Endothelial cell of umbilical vein (primary cell): ENCODE results near the gene NFATC1. TPM values are rescaled to one million over a fixed set of nuclear protein-coding genes. Genes with fewer than 3 reads are reported as not detected.

Source experiments
- BruUV-seq: library from RNA; stranded (reverse); fragments of 400-500 nt; replicated peaks from 2 replicates; lab custom pipeline; 2021; lab: Mats Ljungman, UMichigan
- CTCF ChIA-PET: fragments of 300-600, 350-600 bp; sonication (Branson Sonifier 250); formaldehyde crosslinking; loops from one replicate; lab custom pipeline; 2021; ENCODE audit warnings: antibody characterized with exemption, inconsistent platforms; lab: Charles Lee
- POLR2A ChIA-PET: fragments of 300-600, 350-600 bp; sonication (Branson Sonifier 250); formaldehyde crosslinking; loops from one replicate; lab custom pipeline; 2021; ENCODE audit warnings: antibody characterized with exemption, inconsistent platforms; lab: Charles Lee
- DNase-seq: peaks from one replicate; pipeline ENCODE4 v3.0.0-alpha.2; 2011; ENCODE audit warnings: low read depth, low spot score
- FAIRE-seq: peaks from 2 replicates; lab custom pipeline; 2011; peaks lifted over from hg19 to GRCh38; lab: Jason Lieb, UNC
- H2AFZ ChIP-seq: 2 replicates; pipeline ENCODE4 v1.6.0; 2012; ENCODE audit warnings: low read depth, low read length, control low read depth, inconsistent platforms
- H3K27ac ChIP-seq: 2 replicates; pipeline ENCODE4 v1.5.1; 2011; ENCODE audit warnings: low read depth, mild to moderate bottlenecking, control low read depth, low read length, moderate library complexity; ENCODE audit not compliant: insufficient read depth
- H3K27me3 ChIP-seq, 2 experiments: 2 replicates each; pipeline versions ENCODE4 v1.6.0 to v1.6.1; 2011; ENCODE audit warnings: low read length in 2 of 2, mixed read lengths in 1 of 2; ENCODE audit not compliant: control insufficient read depth in 2 of 2, insufficient read depth in 2 of 2
- H3K36me3 ChIP-seq, 2 experiments: 2 replicates in 1 of 2; 3 replicates in 1 of 2; pipeline ENCODE4 v1.5.1; 2011; ENCODE audit warnings: low read length in 2 of 2, mild to moderate bottlenecking in 1 of 2, moderate library complexity in 1 of 2; ENCODE audit not compliant: control insufficient read depth in 2 of 2, insufficient read depth in 2 of 2; ENCODE audit errors: extremely low read depth in 1 of 2
- H3K4me1 ChIP-seq: 3 replicates; pipeline ENCODE4 v1.5.1; 2011; ENCODE audit warnings: mild to moderate bottlenecking, low read length; ENCODE audit not compliant: control insufficient read depth, insufficient read depth; ENCODE audit errors: extremely low read depth
- H3K4me2 ChIP-seq: 2 replicates; pipeline ENCODE4 v1.6.1; 2011; ENCODE audit warnings: low read length, control low read depth, mixed read lengths; ENCODE audit not compliant: insufficient read depth
- H3K4me3 ChIP-seq, 3 experiments: fragments of 200-600 bp in 1 of 3; sonication (generic), shearing (Covaris generic) in 1 of 3; replicated peaks in 1 of 3; 2 replicates each; pipeline ENCODE4 v1.5.1; 2011 to 2016; ENCODE audit warnings: control low read depth in 3 of 3, low read length in 3 of 3, mild to moderate bottlenecking in 2 of 3, inconsistent platforms in 1 of 3, low read depth in 1 of 3, moderate library complexity in 1 of 3; ENCODE audit not compliant: insufficient read depth in 1 of 3
- H3K79me2 ChIP-seq: 2 replicates; pipeline ENCODE4 v1.6.0; 2012; ENCODE audit warnings: low read length, inconsistent platforms; ENCODE audit not compliant: control insufficient read depth, insufficient read depth
- H3K9ac ChIP-seq: replicated peaks from 2 replicates; pipeline ENCODE3; 2011; ENCODE audit warnings: low read length, control low read depth; ENCODE audit not compliant: insufficient read depth; ENCODE audit errors: extremely low read depth
- H3K9me1 ChIP-seq: replicated peaks from 3 replicates; pipeline ENCODE4 v1.6.0; 2011; ENCODE audit warnings: mild to moderate bottlenecking, low read length; ENCODE audit not compliant: control insufficient read depth, insufficient read depth; ENCODE audit errors: extremely low read depth
- H3K9me3 ChIP-seq: replicated peaks from 2 replicates; pipeline ENCODE4 v1.5.1; 2012; ENCODE audit warnings: low read length, inconsistent platforms; ENCODE audit not compliant: control insufficient read depth, insufficient read depth
- H4K20me1 ChIP-seq: replicated peaks from 2 replicates; pipeline ENCODE3; 2011; ENCODE audit warnings: mild to moderate bottlenecking, low read length; ENCODE audit not compliant: control insufficient read depth, insufficient read depth; ENCODE audit errors: extremely low read depth
- CTCF ChIP-seq, 2 donors: IDR thresholded peaks; 1 replicate in 1 of 2; 2 replicates in 1 of 2; pipeline ENCODE4 v1.5.1; 2011; ENCODE audit warnings: low read length in 2 of 2, mild to moderate bottlenecking in 2 of 2, moderate library complexity in 2 of 2, control low read depth in 1 of 2, inconsistent platforms in 1 of 2, low read depth in 1 of 2; ENCODE audit not compliant: insufficient read depth in 1 of 2; ENCODE audit errors: extremely low read depth in 1 of 2
- EZH2 ChIP-seq: IDR thresholded peaks from 2 replicates; pipeline ENCODE4 v1.6.1; 2012; ENCODE audit warnings: borderline replicate concordance, low read depth, mild to moderate bottlenecking, moderate library complexity, low read length, inconsistent platforms; ENCODE audit not compliant: severe bottlenecking
- FOS ChIP-seq: IDR thresholded peaks from 2 replicates; pipeline ENCODE4 v1.6.1; 2011; ENCODE audit warnings: mild to moderate bottlenecking, low read length, moderate library complexity, borderline replicate concordance; ENCODE audit not compliant: insufficient read depth
- GATA2 ChIP-seq: IDR thresholded peaks from 2 replicates; pipeline ENCODE4 v1.7.0; 2011; ENCODE audit warnings: low read depth, mild to moderate bottlenecking, moderate library complexity, mixed read lengths, low read length; ENCODE audit not compliant: insufficient read length, insufficient read depth
- JUN ChIP-seq: IDR thresholded peaks from 2 replicates; pipeline ENCODE4 v1.6.1; 2011; ENCODE audit warnings: borderline replicate concordance, low read depth; ENCODE audit not compliant: insufficient read length, insufficient read depth
- MAX ChIP-seq: IDR thresholded peaks from 2 replicates; pipeline ENCODE4 v1.6.1; 2011; ENCODE audit not compliant: insufficient read depth, insufficient read length
- MYC ChIP-seq: IDR thresholded peaks from one replicate; pipeline ENCODE4 v1.6.1; 2011; ENCODE audit warnings: mild to moderate bottlenecking, low read depth, low read length
- POLR2A ChIP-seq: IDR thresholded peaks from 2 replicates; pipeline ENCODE4 v1.6.1; 2012; ENCODE audit warnings: low read depth, mild to moderate bottlenecking, control low read depth, low read length
- POLR2AphosphoS5 ChIP-seq: IDR thresholded peaks from 2 replicates; pipeline ENCODE4 v1.6.1; 2012; ENCODE audit warnings: low read depth, mild to moderate bottlenecking, control low read depth, low read length, moderate library complexity; ENCODE audit not compliant: insufficient read depth
- dilution Hi-C: fragments of 300-500 bp; cut with MboI; formaldehyde crosslinking; loops from one replicate; pipeline ENCODE4 v1.15.0; 2019; ENCODE audit warnings: low sequenced_read_pairs; ENCODE audit not compliant: extremely low pct_ligation_motif_present
- intact Hi-C: fragments of 100-400 bp; cut with micrococcal nuclease; formaldehyde crosslinking; loops from one replicate; pipeline ENCODE4 v1.10.0; 2022
- polyA plus RNA-seq, 4 experiments: library from polyadenylated mRNA; depleted of rRNA in 3 of 4; stranded (reverse) in 3 of 4; unstranded in 1 of 4; fragments of >200 nt; gene quantifications; 2 replicates each; pipeline versions ENCODE4 v1.2.1 to v1.2.3, GENCODE V29; 2011 to 2012; ENCODE audit warnings: missing spikeins in 1 of 4
- total RNA-seq: library from RNA; stranded (reverse); gene quantifications from 2 replicates; pipeline ENCODE4 v1.2.3, GENCODE V29; 2021

Gene NFATC1
- total and polyA plus RNA-seq, 2 donors (not counting 3 experiments of a cell fraction or from before 2014, with no cell fraction given) = 11.1 to 30.0 TPM

DNA sequence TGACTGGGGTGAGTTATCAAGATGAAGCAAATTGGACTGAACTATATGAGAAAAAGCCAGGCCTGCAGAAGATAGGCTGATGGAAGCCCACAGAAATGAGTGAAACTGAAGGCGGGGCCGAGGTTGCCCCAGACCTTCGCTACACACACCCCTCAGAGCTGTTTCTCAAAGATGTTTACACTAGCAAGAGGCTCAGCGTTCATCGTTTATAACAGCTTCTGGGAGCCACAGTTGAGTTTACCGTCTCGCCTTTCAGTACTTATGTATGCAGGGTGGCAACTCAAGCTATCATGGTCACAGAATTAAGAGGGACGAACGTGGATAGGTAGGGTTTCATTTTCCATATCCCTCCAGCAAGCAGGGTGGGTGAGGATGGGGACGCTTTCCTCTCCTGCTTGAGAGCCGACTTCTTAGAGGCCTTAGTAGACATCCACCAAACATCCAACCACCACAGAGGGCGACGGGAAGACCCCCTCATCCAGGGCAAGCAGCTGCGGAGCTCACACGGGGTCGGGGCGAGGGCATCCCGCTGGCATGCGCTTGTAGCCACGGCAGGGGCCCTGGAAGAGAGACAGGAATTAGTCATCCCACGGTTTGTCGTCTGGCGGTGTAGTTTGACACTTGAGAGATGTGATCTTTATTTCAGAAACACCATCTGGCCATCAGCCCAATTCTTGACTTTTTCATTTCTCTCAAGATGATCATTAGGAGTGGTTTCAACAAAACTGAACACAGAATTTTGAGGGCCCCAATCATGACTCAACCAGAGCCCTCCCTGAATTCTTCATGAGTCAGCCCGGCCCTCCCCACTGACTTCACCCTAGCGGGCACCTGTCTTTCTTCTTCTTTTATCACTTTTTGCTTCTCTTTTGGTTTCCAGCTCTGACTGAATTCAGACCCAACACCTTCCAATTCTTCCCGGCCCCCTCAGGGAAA lies 174.8 kb downstream of the NFATC1 start:
- TF ChIP-seq MYC = no peak
- no peak for TF ChIP-seq FOS
- no peak for TF ChIP-seq MAX
- TF ChIP-seq JUN = no peak
- no peak for TF ChIP-seq GATA2
- no peak for TF ChIP-seq POLR2A
- no peak for TF ChIP-seq CTCF (IDR thresholded peaks at IDR 0.05; ENCODE audit: extremely low read depth in 1 of 2, insufficient read depth in 1 of 2, low read depth in 1 of 2, low read length in 2 of 2)
- no peak for TF ChIP-seq POLR2AphosphoS5
- no peak for TF ChIP-seq EZH2
- peaks cover 10% of the 10 kb centered on the region for H3K4me1 ChIP-seq
- H4K20me1 ChIP-seq = no peaks in the 10 kb centered on the region
- H3K27ac ChIP-seq = no peak overlapping the region
- DNase-seq (no peak), FAIRE-seq (no peak)
- no peak overlapping the region for H3K4me2 ChIP-seq
- dilution Hi-C loops = no loop called here
- CTCF ChIA-PET = no interaction called here
- no peaks in the 10 kb centered on the region for H3K9me1 ChIP-seq
- H3K4me3 ChIP-seq = no peak overlapping the region
- H3K27me3 ChIP-seq = no peaks in the 10 kb centered on the region
- no peaks in the 10 kb centered on the region for H3K9me3 ChIP-seq
- no peak overlapping the region for H2AFZ ChIP-seq
- POLR2A ChIA-PET = no interaction called here
- BruUV-seq = no TSS peak
- H3K79me2 ChIP-seq = no peaks in the 10 kb centered on the region
- H3K36me3 ChIP-seq = no peaks in the 10 kb centered on the region
- no peak overlapping the region for H3K9ac ChIP-seq
- intact Hi-C loops = no loop called here
